PC-3 (cell line): ENCODE results near the gene SNX13. TPM values are rescaled to one million over a fixed set of nuclear protein-coding genes. Genes with fewer than 3 reads are reported as not detected.

Experiments
- ATAC-seq: fragments of 200-7000 bp; cut with Tn5 transposase; 2 replicates; pipeline ENCODE4 v1.9.1; 2020; ENCODE audit warnings: mild to moderate bottlenecking, moderate library complexity
- BruUV-seq: library from RNA; stranded (reverse); fragments of 400-500 nt; replicated peaks from 2 replicates; lab custom pipeline; 2021; lab: Mats Ljungman, UMichigan
- CTCF ChIA-PET: fragments of 300-600 bp; sonication (Branson Sonifier 250); formaldehyde crosslinking; loops from one replicate; lab custom pipeline; 2022; ENCODE audit warnings: antibody characterized with exemption; lab: Charles Lee
- POLR2A ChIA-PET: fragments of 300-600 bp; sonication (Branson Sonifier 250); formaldehyde crosslinking; loops from one replicate; lab custom pipeline; 2022; ENCODE audit warnings: antibody characterized with exemption; ENCODE audit not compliant: unreplicated experiment; lab: Charles Lee
- DNase-seq: peaks from one replicate; pipeline ENCODE4 v3.0.0-alpha.2; 2015
- H2AFZ ChIP-seq: fragments of 300-600 bp; sonication (generic); 2 replicates; pipeline ENCODE4 v1.6.0; 2016; ENCODE audit warnings: antibody characterized with exemption, low read length
- H3F3A ChIP-seq: fragments of 300-600 bp; sonication (generic); one replicate; pipeline ENCODE4 v1.6.0; 2017; ENCODE audit warnings: antibody characterized with exemption, low read length, control low read depth, mild to moderate bottlenecking; ENCODE audit not compliant: unreplicated experiment
- H3K27ac ChIP-seq: fragments of 300-600 bp; sonication (generic); 2 replicates; pipeline ENCODE4 v1.5.1; 2016; ENCODE audit warnings: mild to moderate bottlenecking, low read length
- H3K27me3 ChIP-seq: fragments of 300-600 bp; sonication (generic); 2 replicates; pipeline ENCODE4 v1.6.1; 2016; ENCODE audit warnings: low read length, mixed read lengths
- H3K36me3 ChIP-seq: fragments of 300-600 bp; sonication (generic); 2 replicates; pipeline ENCODE4 v1.6.1; 2016; ENCODE audit warnings: low read depth, mixed run types, low read length, mixed read lengths
- H3K4me1 ChIP-seq: fragments of 300-600 bp; sonication (generic); 2 replicates; pipeline ENCODE4 v1.5.1; 2016; ENCODE audit warnings: low read length; ENCODE audit not compliant: insufficient read depth
- H3K4me2 ChIP-seq: fragments of 300-600 bp; sonication (generic); 2 replicates; pipeline ENCODE4 v1.6.0; 2016; ENCODE audit warnings: low read length
- H3K4me3 ChIP-seq: fragments of 300-600 bp; sonication (generic); 2 replicates; pipeline ENCODE4 v1.5.1; 2016; ENCODE audit warnings: mild to moderate bottlenecking, low read length, mixed read lengths
- H3K79me2 ChIP-seq: fragments of 300-600 bp; sonication (generic); 2 replicates; pipeline ENCODE4 v1.6.1; 2017; ENCODE audit warnings: low read length, mixed read lengths
- H3K9ac ChIP-seq: fragments of 300-600 bp; sonication (generic); 2 replicates; pipeline ENCODE4 v1.6.0; 2016; ENCODE audit warnings: mild to moderate bottlenecking, low read length
- H3K9me2 ChIP-seq: fragments of 300-600 bp; sonication (generic); replicated peaks from 2 replicates; pipeline ENCODE4 v1.6.1; 2016; ENCODE audit warnings: mixed run types, low read length, mixed read lengths
- H3K9me3 ChIP-seq: fragments of 300-600 bp; sonication (generic); 2 replicates; pipeline ENCODE4 v1.6.1; 2016; ENCODE audit warnings: low read length, mixed read lengths
- H4K20me1 ChIP-seq: fragments of 300-600 bp; sonication (generic); 2 replicates; pipeline ENCODE4 v1.6.1; 2016; ENCODE audit warnings: low read length, mixed read lengths
- EZH2 ChIP-seq: fragments of 300-600 bp; sonication (generic); IDR thresholded peaks from one replicate; pipeline ENCODE4 v1.6.1; 2017; ENCODE audit warnings: antibody characterized with exemption, mild to moderate bottlenecking, low read length; ENCODE audit not compliant: unreplicated experiment
- EZH2phosphoT487 ChIP-seq: fragments of 300-600 bp; sonication (generic); IDR thresholded peaks from 2 replicates; pipeline ENCODE4 v1.6.1; 2018; ENCODE audit warnings: mild to moderate bottlenecking, antibody characterized with exemption, low read length, borderline replicate concordance
- intact Hi-C: fragments of 100-400 bp; cut with micrococcal nuclease; formaldehyde crosslinking; loops from 2 replicates; pipeline ENCODE4 v1.9.0; 2023
- total RNA-seq: library from RNA; depleted of rRNA; stranded (reverse); fragments of >200 nt; gene quantifications from 2 replicates; pipeline ENCODE4 v1.2.3, GENCODE V29; 2014
- TF ChIP-seq, protein P1 (sequence below): fragments of 300-600 bp; sonication (generic); conservative IDR thresholded peaks from 2 replicates; pipeline ENCODE4 v1.5.1; 2017; ENCODE audit warnings: antibody characterized with exemption, low read depth, mild to moderate bottlenecking, low read length

The SNX13 gene
- total RNA-seq, 1 experiment from 2014 or later, result 33.9 TPM

DNA sequence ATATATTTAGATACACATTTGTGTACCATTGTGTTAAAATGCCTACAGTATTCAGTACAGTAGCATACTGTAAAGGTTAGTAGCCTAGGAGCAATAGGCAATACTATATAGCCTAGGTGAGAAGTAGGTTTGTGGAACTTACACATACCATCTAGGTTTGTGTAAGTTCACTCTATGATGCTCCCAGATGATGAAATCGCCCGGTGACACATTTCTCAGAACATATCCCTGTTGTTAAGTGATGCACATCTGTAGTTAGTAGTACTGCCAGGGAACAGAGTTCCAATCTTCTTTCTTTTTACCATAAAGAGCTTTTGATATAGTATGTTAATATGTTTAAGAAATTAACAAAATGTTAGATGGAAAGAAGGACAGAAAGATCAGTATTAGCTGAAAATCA, 138.2 kb downstream of the SNX13 start:
- no peaks in the 10 kb centered on the region for H3F3A ChIP-seq
- H3K9me3 ChIP-seq, result no peaks in the 10 kb centered on the region
- H3K9ac ChIP-seq, result no peak overlapping the region
- H3K4me3 ChIP-seq, result no peak overlapping the region
- no TSS peak for BruUV-seq
- H3K79me2 ChIP-seq, result no peaks in the 10 kb centered on the region
- no peak overlapping the region for H3K4me2 ChIP-seq
- no peaks in the 10 kb centered on the region for H3K27me3 ChIP-seq
- H3K4me1 ChIP-seq, result no peaks in the 10 kb centered on the region
- H2AFZ ChIP-seq, result no peak overlapping the region
- no peak overlapping the region for H3K27ac ChIP-seq
- ChIA-PET POLR2A (no interaction called here), CTCF (no interaction called here)
- no peak for DNase-seq
- ATAC-seq, result no peak
- TF ChIP-seq EZH2 (no peak), EZH2phosphoT487 (no peak)
- TF ChIP-seq, protein P1, sequence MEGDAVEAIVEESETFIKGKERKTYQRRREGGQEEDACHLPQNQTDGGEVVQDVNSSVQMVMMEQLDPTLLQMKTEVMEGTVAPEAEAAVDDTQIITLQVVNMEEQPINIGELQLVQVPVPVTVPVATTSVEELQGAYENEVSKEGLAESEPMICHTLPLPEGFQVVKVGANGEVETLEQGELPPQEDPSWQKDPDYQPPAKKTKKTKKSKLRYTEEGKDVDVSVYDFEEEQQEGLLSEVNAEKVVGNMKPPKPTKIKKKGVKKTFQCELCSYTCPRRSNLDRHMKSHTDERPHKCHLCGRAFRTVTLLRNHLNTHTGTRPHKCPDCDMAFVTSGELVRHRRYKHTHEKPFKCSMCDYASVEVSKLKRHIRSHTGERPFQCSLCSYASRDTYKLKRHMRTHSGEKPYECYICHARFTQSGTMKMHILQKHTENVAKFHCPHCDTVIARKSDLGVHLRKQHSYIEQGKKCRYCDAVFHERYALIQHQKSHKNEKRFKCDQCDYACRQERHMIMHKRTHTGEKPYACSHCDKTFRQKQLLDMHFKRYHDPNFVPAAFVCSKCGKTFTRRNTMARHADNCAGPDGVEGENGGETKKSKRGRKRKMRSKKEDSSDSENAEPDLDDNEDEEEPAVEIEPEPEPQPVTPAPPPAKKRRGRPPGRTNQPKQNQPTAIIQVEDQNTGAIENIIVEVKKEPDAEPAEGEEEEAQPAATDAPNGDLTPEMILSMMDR, result no peak
- H4K20me1 ChIP-seq, result no peaks in the 10 kb centered on the region
- intact Hi-C loops, result no loop called here
- no peaks in the 10 kb centered on the region for H3K9me2 ChIP-seq
- H3K36me3 ChIP-seq, result peaks cover 14% of the 10 kb centered on the region; the same call in 1 of the 2 replicates

DNA sequence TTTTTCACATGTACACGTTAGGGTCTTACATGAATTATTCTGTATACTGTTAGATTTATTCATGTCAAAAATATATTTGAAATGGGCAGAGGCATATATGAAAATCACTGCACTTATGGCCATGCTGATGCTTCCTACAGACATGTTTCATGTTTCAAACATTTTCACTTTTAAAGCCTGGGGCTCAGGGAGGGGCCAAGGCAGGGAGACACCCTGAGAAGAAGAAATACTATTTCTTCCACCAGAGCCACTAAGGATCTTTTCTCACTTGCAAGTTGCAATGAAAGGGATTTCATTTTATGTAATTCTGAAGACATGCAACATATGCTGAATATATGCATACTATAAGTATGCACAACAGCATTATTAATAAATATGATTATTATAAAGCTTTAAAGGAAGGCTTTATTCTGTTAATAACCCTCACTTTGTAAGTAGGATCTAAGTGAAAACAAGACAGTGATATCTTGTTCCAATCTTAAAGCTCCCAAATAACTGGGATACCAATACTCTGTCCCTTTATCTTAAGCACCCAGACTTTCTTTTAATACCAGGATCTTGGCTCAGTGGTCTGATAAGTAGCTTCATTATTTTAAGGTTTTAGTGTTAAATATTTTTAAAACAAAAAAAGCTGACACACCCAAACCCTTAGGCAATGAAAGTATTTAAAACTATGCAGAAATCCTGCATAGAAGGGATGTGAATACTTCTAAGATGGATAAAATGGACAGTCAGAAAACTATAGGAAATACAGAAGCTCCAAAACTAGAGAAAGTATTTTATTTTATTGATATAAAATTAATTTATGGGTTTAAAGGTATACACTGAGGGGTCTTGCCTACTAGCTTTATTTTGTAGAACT, 148.0 kb downstream of the SNX13 start:
- intact Hi-C loops, result no loop called here
- peaks cover 6% of the 10 kb centered on the region; the same call in 1 of the 2 replicates for H3K4me1 ChIP-seq
- ATAC-seq, result no peak
- ChIA-PET CTCF (no interaction called here), POLR2A (interaction anchor here (0.5 kb wide), 1 partner anchor 68 kb away, joined by 3 read pairs; no protein-coding TSS in a partner anchor)
- no peak overlapping the region for H3K4me2 ChIP-seq
- H3K9me3 ChIP-seq, result no peaks in the 10 kb centered on the region
- no peak overlapping the region for H3K4me3 ChIP-seq
- peaks cover 6% of the 10 kb centered on the region; the same call in 1 of the 2 replicates for H3K36me3 ChIP-seq
- TF ChIP-seq EZH2phosphoT487 (no peak), EZH2 (no peak)
- TF ChIP-seq, protein P1, result no peak
- H3K9ac ChIP-seq, result no peak overlapping the region
- H4K20me1 ChIP-seq, result no peaks in the 10 kb centered on the region
- H3K79me2 ChIP-seq, result no peaks in the 10 kb centered on the region
- H3K27me3 ChIP-seq, result no peaks in the 10 kb centered on the region
- no peak overlapping the region for H2AFZ ChIP-seq
- BruUV-seq, result no TSS peak
- DNase-seq, result no peak
- H3F3A ChIP-seq, result no peaks in the 10 kb centered on the region
- no peak overlapping the region for H3K27ac ChIP-seq
- no peaks in the 10 kb centered on the region for H3K9me2 ChIP-seq

- Histone ChIP-seq H4K20me1 (no peaks in the 10 kb centered on the region), H3K36me3 (no peaks in the 10 kb centered on the region; the same call in 1 of the 2 replicates), H3K79me2 (no peaks in the 10 kb centered on the region), H3K9me3 (no peaks in the 10 kb centered on the region), H3K9me2 (no peaks in the 10 kb centered on the region), H3F3A (no peaks in the 10 kb centered on the region), H2AFZ (no peak overlapping the region), H3K27ac (no peak overlapping the region), H3K27me3 (no peaks in the 10 kb centered on the region), H3K4me1 (peaks cover 15% of the 10 kb centered on the region), H3K9ac (no peak overlapping the region), H3K4me2 (no peak overlapping the region), H3K4me3 (no peak overlapping the region)
- ChIA-PET POLR2A (no interaction called here), CTCF (no interaction called here)
- ATAC-seq (peak; percentile 64), DNase-seq (peak; percentile 62)
- TF ChIP-seq EZH2phosphoT487 (no peak), EZH2 (no peak)
- TF ChIP-seq, protein P1, result no peak
- BruUV-seq, result no TSS peak
- intact Hi-C loops, result no loop called here
Observed at GRCh38 chr7:17787257-17787656, 153.0 kb downstream of the SNX13 start.
